ENCODE data around the gene TIRAP. TPM values are rescaled to one million over a fixed set of nuclear protein-coding genes. Genes with fewer than 3 reads are reported as not detected.
"Not testable (repeated sequence)": the region's sequence is repeated elsewhere in the genome, so short reads cannot be mapped to it uniquely, and the experiment has no call there.

Gene TIRAP
- 2.3 and 4.1 TPM in 2 replicates for total RNA-seq (2014; rRNA removed; shearing (Covaris generic))

- peak; percentile 15 for DNase-seq (ENCODE audit: low spot score)
Observed at GRCh38 chr11:126282736-126283591, at the start of gene TIRAP. Gene TIRAP (plus strand): TSS chr11:126283093. CDS start chr11:126290895, 7,802 bp downstream.

- DNase-seq (ENCODE audit: low spot score): no peak
Observed at GRCh38 chr11:126233391-126233790, 49.5 kb upstream of the TIRAP start.

GRCh38 chr11:126246636-126247035, 36.3 kb upstream of the TIRAP start:
- no peak for DNase-seq (ENCODE audit: low spot score)

GRCh38 chr11:126253265-126253664, 29.6 kb upstream of the TIRAP start:
- no peak for DNase-seq (ENCODE audit: low spot score)

GRCh38 chr11:126254819-126255218, 28.1 kb upstream of the TIRAP start:
- DNase-seq (ENCODE audit: low spot score): no peak

- not testable (repeated sequence) for DNase-seq (ENCODE audit: low spot score)
Observed at GRCh38 chr11:126255507-126255906, 27.4 kb upstream of the TIRAP start.

GRCh38 chr11:126256216-126256615, 26.7 kb upstream of the TIRAP start:
- no peak for DNase-seq (ENCODE audit: low spot score)

GRCh38 chr11:126257144-126257543, 25.7 kb upstream of the TIRAP start:
- no peak for DNase-seq (ENCODE audit: low spot score)

GRCh38 chr11:126257764-126258163, 25.1 kb upstream of the TIRAP start:
- DNase-seq (ENCODE audit: low spot score): peak; percentile 40

GRCh38 chr11:126262216-126262615, 20.7 kb upstream of the TIRAP start:
- no peak for DNase-seq (ENCODE audit: low spot score)

- DNase-seq (ENCODE audit: low spot score): no peak
Observed at GRCh38 chr11:126263489-126263888, 19.4 kb upstream of the TIRAP start.

GRCh38 chr11:126265811-126266210, 17.1 kb upstream of the TIRAP start:
- no peak for DNase-seq (ENCODE audit: low spot score)

GRCh38 chr11:126267650-126268049, 15.2 kb upstream of the TIRAP start:
- no peak for DNase-seq (ENCODE audit: low spot score)

GRCh38 chr11:126268361-126268707, 14.6 kb upstream of the TIRAP start:
- peak; percentile 0 for DNase-seq (ENCODE audit: low spot score)

GRCh38 chr11:126268708-126269579, 13.9 kb upstream of the TIRAP start, which contains the start of the genes FOXRED1 and SRPRA:
Gene FOXRED1 (plus strand): TSS chr11:126269154. CDS start chr11:126269207, 53 bp downstream.
Gene SRPRA (minus strand): TSS chr11:126268895. CDS start chr11:126268804, 91 bp downstream.
- DNase-seq (ENCODE audit: low spot score): peak; percentile 91

GRCh38 chr11:126277322-126277721, 5.6 kb upstream of the TIRAP start:
- no peak for DNase-seq (ENCODE audit: low spot score)

- no peak for DNase-seq (ENCODE audit: low spot score)
Observed at GRCh38 chr11:126277780-126278179, 5.1 kb upstream of the TIRAP start.

- DNase-seq (ENCODE audit: low spot score): no peak
Observed at GRCh38 chr11:126279191-126279590, 3.7 kb upstream of the TIRAP start.

- no peak for DNase-seq (ENCODE audit: low spot score)
Observed at GRCh38 chr11:126280595-126280994, 2.3 kb upstream of the TIRAP start.

GRCh38 chr11:126281245-126281644, 1.6 kb upstream of the TIRAP start:
- DNase-seq (ENCODE audit: low spot score): no peak

- DNase-seq (ENCODE audit: low spot score): no peak
Observed at GRCh38 chr11:126281666-126282175, 1.2 kb upstream of the TIRAP start.

GRCh38 chr11:126282361-126282735, 545 bp upstream of the TIRAP start:
- DNase-seq (ENCODE audit: low spot score): no peak

All from A172 (cell line).